ENCODE measurements around the gene SHISA7.
"Not testable (repeated sequence)": the region's sequence is repeated elsewhere in the genome, so short reads cannot be mapped to it uniquely, and the experiment has no call there.

The SHISA7 gene

DNA sequence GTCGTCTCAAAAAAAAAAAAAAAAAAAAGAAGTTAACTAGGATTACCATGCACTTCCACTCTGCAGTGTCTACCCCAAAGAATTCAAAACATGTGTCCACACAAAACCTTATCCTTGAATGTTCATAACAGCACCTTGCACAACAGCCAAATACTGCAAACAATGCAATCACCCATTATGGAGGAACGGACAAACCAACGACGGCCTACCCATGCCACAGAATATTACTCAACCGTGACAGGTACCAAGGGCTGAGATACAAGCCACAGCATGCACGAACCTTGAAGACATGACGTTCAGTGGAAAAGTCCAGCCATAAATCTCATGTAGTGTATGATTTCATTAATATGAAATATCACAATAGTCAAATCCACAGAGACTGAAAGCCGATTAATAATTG, 3.0 kb upstream of the SHISA7 start:
- no peak for DNase-seq (ENCODE audit: low spot score)

DNA sequence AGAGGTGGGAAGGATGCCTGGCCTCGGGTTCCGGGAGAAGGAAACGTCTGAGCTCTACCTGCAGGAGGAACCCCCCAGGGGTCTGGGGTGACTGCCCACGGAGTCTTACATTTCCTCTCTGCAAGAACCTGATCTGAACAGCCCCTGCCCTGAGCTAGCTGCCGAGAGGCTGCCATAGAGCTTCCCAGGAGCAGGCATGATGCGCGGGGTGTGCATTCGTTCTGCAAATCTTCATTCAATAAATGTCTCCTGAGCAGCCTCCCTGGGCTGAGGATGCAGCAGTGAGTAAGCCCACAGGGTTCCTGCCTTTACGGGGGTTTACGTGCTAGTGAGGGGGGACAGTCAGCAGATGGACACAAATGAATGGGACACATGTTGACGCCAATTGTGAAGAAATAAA, 1.5 kb upstream of the SHISA7 start:
- DNase-seq (ENCODE audit: low spot score): no peak

DNA sequence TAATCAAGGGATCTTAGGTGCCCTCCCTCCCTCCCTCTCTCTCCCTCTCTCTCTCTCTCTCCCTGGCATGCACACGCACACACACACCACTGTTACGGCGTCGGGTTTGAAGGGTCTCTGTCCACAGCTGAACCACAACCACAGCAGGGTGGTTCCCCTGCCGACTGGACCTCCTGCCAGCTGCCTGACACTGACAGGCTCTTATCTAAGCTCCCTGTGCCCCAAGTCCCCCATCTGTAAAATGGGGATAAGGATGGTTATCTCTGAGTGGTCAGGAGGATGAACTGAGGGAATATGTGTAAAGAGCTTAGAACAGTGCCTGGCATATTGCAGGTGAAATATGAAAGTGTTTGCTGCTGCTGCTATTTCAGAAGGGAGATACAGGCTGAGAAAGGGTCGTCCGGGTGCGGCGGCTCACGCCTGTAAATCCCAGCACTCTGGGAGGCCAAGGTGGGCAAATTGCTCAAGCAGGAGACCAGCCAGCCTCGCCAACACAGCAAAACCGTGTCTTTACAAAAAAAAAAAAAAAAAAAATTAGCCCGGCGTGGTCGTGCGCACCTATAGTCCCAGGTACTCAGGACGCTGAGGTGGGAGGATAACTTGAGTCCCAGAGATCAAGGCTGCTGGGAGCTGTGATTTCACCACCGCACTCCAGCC, 852 bp upstream of the SHISA7 start:
- no peak for DNase-seq (ENCODE audit: low spot score)

DNA sequence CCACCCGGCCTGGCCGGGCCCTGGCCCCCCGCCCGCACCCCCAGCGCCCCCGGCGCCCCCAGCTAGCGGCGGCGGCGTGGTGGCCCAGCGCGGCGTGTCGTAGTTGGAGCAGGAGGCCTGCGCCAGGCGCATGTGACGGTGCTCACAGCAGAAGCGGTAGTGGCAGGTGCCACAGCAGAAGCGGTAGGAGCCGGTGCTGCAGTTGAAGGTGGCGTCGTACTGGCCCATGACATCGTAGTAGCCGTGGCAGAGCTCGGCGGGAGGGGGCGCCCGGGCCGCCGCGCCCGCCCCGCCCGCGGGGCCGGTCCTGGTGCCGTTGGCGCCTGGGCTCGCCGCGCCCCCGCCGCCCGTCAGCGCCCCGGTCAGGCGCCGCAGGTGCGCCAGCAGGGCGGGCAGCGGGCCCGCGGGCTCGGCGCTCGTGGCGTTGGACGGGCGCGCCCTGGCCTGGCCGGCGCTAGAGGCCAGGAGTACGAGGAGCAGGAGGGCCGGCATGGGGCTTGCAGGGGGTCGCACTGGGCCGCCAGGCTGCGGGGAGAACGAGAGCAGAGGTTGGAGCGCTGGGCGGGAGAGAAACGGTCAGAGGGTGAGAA, 633 bp downstream of the SHISA7 start:
- DNase-seq (ENCODE audit: low spot score): no peak

DNA sequence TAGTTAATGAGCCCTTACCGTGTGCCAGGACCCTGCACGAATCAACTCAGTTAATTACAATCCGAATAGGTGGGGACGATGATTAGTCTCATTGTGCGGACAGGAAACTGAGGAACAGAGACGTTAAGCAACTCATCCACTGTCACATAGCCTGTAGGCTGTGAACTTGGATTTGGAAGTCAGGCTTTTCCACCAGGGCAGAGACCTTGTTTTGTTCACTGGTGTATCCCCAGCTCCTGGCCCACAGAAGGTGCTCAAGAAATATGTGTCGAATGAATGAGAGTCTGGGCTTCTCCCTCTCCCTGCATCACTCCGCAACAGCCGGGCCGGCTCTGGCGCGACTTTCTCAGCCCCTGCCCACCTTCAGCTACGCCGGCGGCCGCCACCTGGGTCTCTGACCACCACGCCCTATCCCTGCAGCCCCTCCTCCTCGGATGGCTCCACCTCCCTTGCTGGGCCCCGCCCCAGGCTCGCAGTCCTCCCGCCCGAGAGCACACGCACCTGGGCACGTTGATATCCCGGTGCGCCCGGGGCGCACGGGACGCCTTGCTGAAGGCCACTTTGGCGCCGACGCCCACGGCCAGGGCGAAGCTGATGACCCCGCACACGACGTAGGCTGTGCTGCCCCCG, 1.3 kb downstream of the SHISA7 start:
- no peak for DNase-seq (ENCODE audit: low spot score)

DNA sequence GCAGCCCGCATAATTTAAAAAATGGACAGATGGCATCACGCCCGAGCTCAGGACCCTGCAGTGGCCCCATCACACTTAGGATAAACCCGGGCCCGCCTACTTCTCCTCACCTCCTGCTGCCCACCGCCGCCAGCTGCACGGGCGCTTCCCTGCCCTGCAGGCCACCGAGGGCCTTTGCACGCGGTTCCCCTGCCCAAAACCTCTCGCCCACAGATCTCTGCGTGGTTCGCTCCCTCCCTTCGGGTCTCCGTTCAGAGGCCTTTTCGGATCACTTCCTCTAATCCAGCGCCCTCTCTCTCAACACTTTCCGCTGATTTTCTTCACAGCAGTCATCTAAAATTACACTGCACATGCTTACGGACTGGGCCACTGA, 1.8 kb downstream of the SHISA7 start:
- no peak for DNase-seq (ENCODE audit: low spot score)

DNA sequence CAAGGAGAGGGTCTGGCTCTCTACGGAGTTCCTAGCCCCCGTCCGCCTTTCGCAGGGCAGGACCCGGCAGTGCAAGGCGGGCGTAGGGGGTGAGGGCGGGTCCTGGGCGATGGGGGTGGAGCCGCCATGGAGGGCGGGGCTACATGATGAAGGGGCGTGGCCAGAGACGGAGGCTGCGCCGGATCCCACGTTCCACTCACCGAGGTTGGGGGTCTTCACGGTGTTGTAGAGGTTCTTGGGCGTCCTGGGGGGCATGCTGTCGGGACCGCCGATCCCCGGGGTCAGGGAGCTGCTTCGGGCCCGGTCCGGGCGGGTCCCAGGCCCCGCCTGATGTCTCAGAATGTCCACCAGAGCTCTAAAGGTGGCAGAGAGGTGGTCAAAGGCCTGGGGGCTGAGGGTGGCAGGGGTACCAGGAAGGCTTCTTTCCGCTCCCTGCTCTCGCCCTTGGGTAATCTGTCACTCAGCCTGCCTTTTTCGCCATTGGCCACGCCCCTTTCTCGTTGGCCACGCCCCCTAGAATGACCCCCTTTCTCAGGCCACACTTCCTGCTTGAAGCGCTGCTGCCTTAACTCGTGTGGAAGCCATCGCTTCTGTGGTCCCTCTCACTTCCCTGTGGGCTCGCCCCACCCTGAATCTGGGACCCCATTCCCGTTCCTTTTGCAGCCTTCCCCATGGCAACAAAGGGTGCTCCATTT, 2.5 kb downstream of the SHISA7 start:
- no peak for DNase-seq (ENCODE audit: low spot score)

DNA sequence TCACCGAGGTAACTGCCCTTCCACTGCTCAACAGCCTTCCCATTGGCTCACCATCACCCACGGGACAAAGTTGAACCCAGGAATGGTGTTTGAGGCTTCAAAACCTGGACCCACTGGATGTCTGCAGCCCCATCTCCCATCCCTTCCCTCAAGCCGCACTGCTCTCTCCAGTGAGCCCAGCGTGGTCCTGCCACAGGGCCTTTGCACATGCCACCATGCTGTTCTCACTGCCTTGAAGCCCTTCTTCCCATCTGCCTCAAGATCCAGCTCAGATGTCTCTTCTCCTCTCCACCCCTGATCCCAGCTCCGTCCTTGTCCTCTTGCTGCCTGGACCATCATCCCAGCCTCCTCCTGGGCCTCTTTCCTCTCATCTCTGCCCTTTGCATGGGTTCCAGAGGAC, 4.0 kb downstream of the SHISA7 start:
- no peak for DNase-seq (ENCODE audit: low spot score)

DNA sequence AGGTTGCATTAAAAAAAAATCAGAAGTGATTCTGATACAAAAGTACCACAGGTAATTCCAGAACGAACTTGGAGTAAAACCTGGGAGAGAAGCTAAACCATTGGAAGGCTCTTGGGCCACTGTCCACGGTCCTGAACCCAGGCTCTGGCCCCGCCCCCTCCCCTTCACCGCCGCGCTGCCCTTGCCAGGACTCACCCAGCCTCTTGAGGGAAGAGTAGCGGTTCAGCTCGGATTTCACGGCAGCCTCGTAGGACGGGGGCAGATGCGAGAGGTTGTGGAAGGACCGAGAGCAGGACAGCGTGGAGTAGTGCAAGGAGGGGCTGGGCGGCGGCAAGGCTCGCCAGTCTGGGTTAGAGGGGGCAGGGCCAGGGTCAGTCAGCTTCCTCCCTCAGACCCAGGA, 5.7 kb downstream of the SHISA7 start:
- peak; percentile 79 for DNase-seq (ENCODE audit: low spot score)

DNA sequence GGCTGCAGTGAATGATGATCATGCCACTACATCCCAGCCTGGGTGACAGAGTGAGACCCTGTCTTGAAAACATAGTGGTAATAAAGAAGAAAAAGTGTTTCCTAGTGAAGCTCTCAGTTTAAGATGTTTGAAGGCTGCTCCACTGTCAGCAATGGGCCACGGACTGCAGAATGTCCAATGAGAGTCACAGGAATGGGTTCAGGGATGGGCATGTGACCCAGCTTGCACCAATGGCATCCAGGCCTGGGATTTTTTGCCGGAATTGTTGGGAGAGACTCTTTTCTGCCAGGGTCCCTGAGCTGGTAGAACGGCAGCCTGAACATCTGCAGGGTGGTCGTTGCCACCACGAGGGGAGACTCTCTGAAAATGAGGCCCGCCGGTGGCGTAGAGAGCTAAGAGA, 6.3 kb downstream of the SHISA7 start:
- DNase-seq (ENCODE audit: low spot score): no peak

DNA sequence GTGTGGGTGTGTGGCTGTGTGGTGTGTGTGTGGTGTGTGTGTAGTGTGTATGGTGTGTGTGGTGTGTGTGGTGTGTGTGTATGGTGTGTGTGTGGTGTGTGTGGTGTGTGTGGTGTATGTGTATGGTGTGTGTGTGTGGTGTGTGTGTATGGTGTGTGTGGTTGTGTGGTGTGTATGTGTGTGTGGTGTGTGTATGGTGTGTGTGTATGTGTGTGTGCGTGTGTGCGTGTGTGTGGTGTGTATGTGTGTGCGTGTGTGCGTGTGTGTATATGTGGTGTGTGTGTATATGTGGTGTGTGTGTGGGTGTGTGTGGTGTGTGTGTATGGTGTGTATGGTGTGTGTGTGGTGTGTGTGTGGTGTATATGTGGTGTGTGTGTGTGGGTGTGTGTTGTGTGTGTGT, 8.1 kb downstream of the SHISA7 start:
- DNase-seq (ENCODE audit: low spot score): no peak

DNA sequence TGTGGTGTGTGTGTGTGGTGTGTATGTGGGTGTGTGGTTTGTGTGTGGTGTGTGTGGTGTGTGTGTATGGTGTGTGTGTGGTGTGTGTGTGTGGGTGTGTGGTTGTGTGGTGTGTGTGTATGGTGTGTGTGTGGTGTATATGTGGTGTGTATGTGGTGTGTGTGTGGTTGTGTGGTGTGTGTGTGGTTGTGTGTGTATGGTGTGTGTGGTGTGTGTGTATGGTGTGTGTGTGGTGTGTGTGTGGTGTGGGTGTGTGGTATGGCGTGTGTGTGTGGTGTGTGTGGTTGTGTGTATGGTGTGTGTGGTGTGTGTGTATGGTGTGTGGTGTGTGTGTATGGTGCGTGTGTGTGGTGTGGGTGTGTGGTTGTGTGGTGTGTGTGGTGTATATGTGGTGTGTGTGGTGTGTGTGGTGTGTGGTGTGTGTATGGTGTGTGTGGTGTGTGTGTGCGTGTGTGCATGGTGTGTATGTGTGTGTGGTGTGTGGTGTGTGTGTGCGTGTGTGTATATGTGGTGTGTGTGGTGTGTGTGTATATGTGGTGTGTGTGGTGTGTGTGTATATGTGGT, 8.7 kb downstream of the SHISA7 start:
- DNase-seq (ENCODE audit: low spot score): no peak

DNA sequence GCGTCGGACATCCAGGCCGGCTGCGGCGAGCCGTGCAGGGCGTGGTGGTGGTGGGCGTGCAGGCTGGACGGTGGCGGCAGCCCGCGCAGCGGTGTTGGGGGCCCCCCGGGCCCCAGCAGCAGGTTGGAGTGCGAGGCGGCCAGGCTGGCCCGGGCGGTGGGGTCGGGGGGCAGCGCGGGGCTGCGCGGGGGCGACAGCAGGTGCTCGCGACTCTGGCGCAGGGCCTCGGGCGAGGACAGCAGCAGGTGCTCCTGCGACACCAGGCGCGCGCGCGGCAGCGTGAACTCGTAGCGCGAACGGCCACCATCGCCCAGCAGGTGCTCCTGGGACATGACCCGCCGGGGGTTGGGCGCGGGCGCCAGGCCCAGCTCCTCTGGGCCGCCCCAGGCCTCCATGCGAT, 9.8 kb downstream of the SHISA7 start:
- DNase-seq (ENCODE audit: low spot score): no peak

DNA sequence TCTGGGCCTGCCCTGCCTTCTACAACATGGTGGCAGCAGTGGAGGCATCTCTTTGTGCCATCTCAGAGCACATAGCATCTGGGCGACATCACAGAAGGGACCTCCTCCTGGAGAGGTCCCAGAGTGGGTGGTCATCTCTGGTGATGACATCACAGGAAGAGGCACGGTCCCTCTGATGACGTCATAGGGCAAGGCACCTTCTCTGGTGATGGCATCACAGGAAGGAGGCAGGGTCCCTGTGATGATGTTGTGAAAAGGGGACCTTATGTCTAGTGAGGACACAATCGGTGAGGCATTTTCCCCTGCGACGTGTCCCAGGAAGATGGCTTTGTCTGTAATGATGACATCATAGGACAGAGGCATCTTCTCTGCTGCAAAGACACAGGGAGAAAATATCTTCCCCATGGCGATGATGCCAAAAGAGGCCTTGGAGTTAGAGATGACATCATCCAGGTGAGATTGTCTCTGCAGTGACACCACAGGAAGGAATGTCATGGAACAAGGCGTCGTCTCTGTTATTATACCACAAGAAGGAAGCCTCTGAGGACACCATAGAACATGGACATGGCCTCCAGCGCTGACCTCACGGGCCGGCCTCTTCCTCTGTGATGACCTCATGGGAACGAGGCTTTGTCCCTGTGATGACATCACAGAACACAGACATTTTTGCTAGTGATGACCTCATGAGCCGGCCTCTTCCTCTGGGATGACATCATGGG, 10.7 kb downstream of the SHISA7 start:
- no peak for DNase-seq (ENCODE audit: low spot score)

DNA sequence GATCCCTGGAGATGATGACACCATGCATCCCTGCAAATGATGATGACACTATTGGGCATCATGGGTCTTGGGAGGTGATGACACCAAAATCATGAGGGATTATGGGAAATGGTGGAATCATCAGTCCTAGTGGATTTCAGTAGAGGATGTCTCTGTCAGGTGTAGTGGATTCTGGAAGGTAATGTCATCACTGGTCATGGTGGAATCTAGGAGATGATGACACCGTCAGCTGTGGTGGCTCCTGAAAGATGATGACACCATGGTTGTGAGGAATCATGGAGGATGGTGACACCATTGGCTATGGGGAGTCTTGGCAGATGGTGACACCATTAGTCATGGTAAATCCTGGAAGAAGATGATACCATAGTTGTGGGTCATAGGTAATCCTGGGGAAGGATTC, 11.9 kb downstream of the SHISA7 start:
- no peak for DNase-seq (ENCODE audit: low spot score)

DNA sequence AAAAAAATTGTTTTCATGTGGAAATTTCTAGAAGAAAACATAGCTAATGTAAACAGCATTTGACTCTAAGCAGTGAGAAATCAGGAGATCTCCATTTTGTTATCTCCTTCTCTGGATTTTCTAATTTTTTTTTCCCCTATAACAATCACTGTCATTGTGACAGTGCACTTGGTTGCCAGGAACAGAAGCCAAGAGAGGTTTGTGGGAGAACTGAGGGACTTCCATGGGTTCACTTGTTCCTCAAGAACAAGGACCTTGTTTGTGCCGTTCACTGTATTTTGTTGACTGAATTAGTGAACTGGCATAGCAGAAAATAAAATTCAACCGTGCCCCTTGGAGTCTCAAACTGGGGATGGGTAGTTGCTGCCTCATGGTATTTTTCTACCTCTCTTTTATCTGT, 17.1 kb downstream of the SHISA7 start:
- DNase-seq (ENCODE audit: low spot score): no peak

DNA sequence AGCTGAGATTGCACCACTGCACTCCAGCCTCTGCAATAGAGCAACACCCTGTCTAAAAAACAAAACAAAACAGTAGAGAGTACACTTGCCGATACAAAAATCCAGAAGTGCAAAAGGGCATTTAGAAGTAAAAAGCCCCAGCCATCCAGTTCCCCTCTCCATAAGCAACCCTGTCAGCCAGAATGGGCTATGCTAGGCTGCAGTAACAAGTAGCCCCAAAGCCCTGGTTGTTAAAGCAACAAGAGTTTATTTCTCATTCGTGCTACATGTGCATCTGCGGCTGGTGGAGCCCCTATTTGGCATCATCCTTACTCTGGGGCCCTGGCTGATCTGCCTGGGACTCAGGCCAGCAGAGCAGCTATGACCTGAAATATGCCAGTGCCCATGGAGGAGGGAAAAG, 18.6 kb downstream of the SHISA7 start:
- no peak for DNase-seq (ENCODE audit: low spot score)

DNA sequence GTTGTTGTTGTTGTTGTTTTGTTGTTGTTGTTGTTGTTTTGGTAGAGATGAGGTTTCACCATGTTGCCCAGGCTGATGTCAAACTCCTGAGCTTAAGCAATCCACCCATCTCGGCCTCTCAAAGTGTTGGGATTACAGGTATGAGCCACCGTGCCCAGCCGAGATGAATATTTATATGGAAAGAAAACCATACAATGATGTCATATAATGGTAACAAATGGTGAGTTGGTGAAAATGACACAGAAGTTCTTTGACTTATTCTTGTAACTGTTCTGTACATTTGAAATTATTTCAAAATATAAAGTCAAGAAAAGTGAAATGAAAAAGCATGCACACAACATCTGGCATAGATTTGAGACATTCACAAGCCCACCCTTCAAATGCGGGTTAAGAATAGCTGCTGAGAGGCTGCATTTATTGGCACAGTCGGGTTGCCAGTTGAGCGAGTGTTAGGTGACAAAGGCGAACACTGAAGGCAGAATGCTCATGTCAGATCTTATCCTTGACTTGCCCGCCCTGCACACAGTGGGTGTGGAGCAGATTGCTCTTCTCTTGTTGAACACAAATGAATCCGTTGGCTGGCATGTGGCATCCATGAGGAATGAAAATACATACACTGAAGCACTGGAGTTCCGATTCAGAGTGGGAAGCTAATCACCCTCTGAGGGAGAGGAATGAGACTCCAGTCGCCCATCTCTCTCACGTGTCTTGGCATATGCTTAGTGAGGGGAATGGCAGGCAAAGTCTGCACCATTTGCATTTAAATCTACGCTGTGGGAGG, 19.7 kb downstream of the SHISA7 start:
- DNase-seq (ENCODE audit: low spot score): no peak

DNA sequence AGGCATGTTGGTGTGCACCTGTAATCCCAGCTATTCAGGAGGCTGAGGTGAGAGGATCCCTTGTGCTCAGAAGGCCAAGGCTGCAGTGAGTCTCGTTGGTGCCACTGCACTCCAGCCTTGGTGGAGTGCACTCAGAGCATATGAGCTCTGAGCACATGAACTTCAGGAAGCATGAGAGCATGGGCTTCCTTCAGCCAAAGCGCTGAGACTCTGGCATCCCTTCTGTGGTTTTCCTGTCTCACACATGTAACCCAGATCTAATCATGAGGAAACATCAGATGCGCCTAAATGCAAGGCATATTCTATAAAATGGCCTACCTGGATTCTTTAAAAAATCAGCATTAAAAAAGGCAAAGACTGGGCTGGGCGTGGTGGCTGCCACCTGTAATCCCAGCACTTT, 21.8 kb downstream of the SHISA7 start:
- DNase-seq (ENCODE audit: low spot score): not testable (repeated sequence)

DNA sequence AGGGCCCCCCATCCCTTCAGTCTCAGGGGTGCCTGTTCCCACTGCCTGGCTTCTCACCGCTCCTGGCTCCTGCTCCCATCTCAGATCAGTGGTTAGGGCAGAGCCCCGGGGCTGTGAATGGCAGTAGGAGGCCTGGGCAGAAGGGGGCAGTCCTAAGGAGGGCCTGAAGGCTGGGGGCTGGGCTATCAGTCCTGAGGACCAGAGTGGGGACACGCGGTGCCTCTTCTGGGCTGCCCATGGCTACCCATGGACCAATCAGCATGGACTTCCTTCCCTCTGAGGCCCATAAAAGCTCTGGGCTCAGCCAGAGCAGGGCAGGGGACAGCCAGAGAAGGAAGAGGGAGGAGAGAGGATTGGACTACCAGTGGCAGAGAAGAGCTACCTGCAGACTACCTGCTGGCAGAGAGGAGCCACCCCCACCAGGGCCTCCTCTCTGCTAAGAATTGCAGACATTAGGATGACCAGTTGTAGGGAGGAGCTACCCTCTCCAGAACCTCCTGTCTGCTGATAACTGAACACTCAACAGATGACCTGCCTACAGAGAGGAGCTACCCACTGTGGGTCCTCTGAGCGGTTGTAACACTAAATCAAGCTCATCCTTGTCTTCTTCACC, 23.4 kb downstream of the SHISA7 start:
- DNase-seq (ENCODE audit: low spot score): no peak

DNA sequence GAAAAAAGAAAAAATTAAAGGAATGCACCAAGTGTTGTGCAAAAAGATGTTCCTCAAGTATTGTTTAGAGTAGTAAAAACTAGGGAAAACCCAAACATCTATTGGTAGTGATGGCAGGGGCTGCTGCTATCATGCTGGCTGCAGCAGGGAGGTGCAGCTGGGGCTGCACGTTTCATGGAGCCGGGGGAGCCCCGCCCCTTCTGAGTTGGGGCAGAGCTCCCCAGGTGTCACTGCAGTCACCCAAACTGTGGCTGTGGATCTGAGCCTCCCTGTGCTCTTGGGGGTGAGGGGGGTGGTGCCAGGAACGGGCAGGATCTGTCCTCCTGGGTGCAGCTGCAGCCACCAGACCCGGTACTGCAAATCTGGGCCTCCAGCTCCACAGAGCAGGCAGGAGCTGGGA, 24.0 kb downstream of the SHISA7 start:
- DNase-seq (ENCODE audit: low spot score): no peak

Measured in hepatic stellate cell (primary cell).